PC-3 (cell line): ENCODE results near the gene CMTM4. TPM values are rescaled to one million over a fixed set of nuclear protein-coding genes. Genes with fewer than 3 reads are reported as not detected.

ENCODE experiments used
- ATAC-seq: fragments of 200-7000 bp; cut with Tn5 transposase; 2 replicates; pipeline ENCODE4 v1.9.1; 2020; ENCODE audit warnings: mild to moderate bottlenecking, moderate library complexity
- BruUV-seq: library from RNA; stranded (reverse); fragments of 400-500 nt; replicated peaks from 2 replicates; lab custom pipeline; 2021; lab: Mats Ljungman, UMichigan
- CTCF ChIA-PET: fragments of 300-600 bp; sonication (Branson Sonifier 250); formaldehyde crosslinking; loops from one replicate; lab custom pipeline; 2022; ENCODE audit warnings: antibody characterized with exemption; lab: Charles Lee
- POLR2A ChIA-PET: fragments of 300-600 bp; sonication (Branson Sonifier 250); formaldehyde crosslinking; loops from one replicate; lab custom pipeline; 2022; ENCODE audit warnings: antibody characterized with exemption; ENCODE audit not compliant: unreplicated experiment; lab: Charles Lee
- DNase-seq: peaks from one replicate; pipeline ENCODE4 v3.0.0-alpha.2; 2015
- H2AFZ ChIP-seq: fragments of 300-600 bp; sonication (generic); 2 replicates; pipeline ENCODE4 v1.6.0; 2016; ENCODE audit warnings: antibody characterized with exemption, low read length
- H3F3A ChIP-seq: fragments of 300-600 bp; sonication (generic); one replicate; pipeline ENCODE4 v1.6.0; 2017; ENCODE audit warnings: antibody characterized with exemption, low read length, control low read depth, mild to moderate bottlenecking; ENCODE audit not compliant: unreplicated experiment
- H3K27ac ChIP-seq: fragments of 300-600 bp; sonication (generic); 2 replicates; pipeline ENCODE4 v1.5.1; 2016; ENCODE audit warnings: mild to moderate bottlenecking, low read length
- H3K27me3 ChIP-seq: fragments of 300-600 bp; sonication (generic); 2 replicates; pipeline ENCODE4 v1.6.1; 2016; ENCODE audit warnings: low read length, mixed read lengths
- H3K36me3 ChIP-seq: fragments of 300-600 bp; sonication (generic); 2 replicates; pipeline ENCODE4 v1.6.1; 2016; ENCODE audit warnings: low read depth, mixed run types, low read length, mixed read lengths
- H3K4me1 ChIP-seq: fragments of 300-600 bp; sonication (generic); 2 replicates; pipeline ENCODE4 v1.5.1; 2016; ENCODE audit warnings: low read length; ENCODE audit not compliant: insufficient read depth
- H3K4me2 ChIP-seq: fragments of 300-600 bp; sonication (generic); 2 replicates; pipeline ENCODE4 v1.6.0; 2016; ENCODE audit warnings: low read length
- H3K4me3 ChIP-seq: fragments of 300-600 bp; sonication (generic); 2 replicates; pipeline ENCODE4 v1.5.1; 2016; ENCODE audit warnings: mild to moderate bottlenecking, low read length, mixed read lengths
- H3K79me2 ChIP-seq: fragments of 300-600 bp; sonication (generic); 2 replicates; pipeline ENCODE4 v1.6.1; 2017; ENCODE audit warnings: low read length, mixed read lengths
- H3K9ac ChIP-seq: fragments of 300-600 bp; sonication (generic); 2 replicates; pipeline ENCODE4 v1.6.0; 2016; ENCODE audit warnings: mild to moderate bottlenecking, low read length
- H3K9me2 ChIP-seq: fragments of 300-600 bp; sonication (generic); replicated peaks from 2 replicates; pipeline ENCODE4 v1.6.1; 2016; ENCODE audit warnings: mixed run types, low read length, mixed read lengths
- H3K9me3 ChIP-seq: fragments of 300-600 bp; sonication (generic); 2 replicates; pipeline ENCODE4 v1.6.1; 2016; ENCODE audit warnings: low read length, mixed read lengths
- H4K20me1 ChIP-seq: fragments of 300-600 bp; sonication (generic); 2 replicates; pipeline ENCODE4 v1.6.1; 2016; ENCODE audit warnings: low read length, mixed read lengths
- CTCF ChIP-seq: fragments of 300-600 bp; sonication (generic); conservative IDR thresholded peaks from 2 replicates; pipeline ENCODE4 v1.5.1; 2017; ENCODE audit warnings: antibody characterized with exemption, low read depth, mild to moderate bottlenecking, low read length
- EZH2 ChIP-seq: fragments of 300-600 bp; sonication (generic); IDR thresholded peaks from one replicate; pipeline ENCODE4 v1.6.1; 2017; ENCODE audit warnings: antibody characterized with exemption, mild to moderate bottlenecking, low read length; ENCODE audit not compliant: unreplicated experiment
- EZH2phosphoT487 ChIP-seq: fragments of 300-600 bp; sonication (generic); IDR thresholded peaks from 2 replicates; pipeline ENCODE4 v1.6.1; 2018; ENCODE audit warnings: mild to moderate bottlenecking, antibody characterized with exemption, low read length, borderline replicate concordance
- intact Hi-C: fragments of 100-400 bp; cut with micrococcal nuclease; formaldehyde crosslinking; loops from 2 replicates; pipeline ENCODE4 v1.9.0; 2023
- total RNA-seq: library from RNA; depleted of rRNA; stranded (reverse); fragments of >200 nt; gene quantifications from 2 replicates; pipeline ENCODE4 v1.2.3, GENCODE V29; 2014

The CMTM4 gene
- total RNA-seq, 1 experiment from 2014 or later = 16.9 TPM

DNA sequence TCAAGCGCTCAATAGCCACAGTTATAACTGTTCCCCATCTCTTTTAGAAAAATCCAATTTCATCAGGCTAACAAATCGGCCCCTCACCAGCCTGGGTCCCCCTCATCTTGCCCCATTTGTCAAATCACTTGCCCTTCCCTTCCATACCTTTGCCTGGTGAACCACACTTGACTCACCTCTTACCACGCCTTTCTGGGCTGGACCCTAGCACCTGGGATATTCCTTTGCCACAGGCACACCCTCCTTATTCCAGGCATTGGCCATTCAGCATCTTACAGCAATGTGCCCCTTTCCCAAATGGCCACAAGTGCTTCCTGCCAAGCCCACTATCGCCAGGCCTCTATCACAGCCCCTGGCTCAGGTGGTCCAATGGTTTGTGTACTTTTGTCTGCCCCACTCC lies 14.9 kb downstream of the CMTM4 start:
- intact Hi-C loops = no loop called here
- ChIA-PET CTCF (no interaction called here), POLR2A (no interaction called here)

DNA sequence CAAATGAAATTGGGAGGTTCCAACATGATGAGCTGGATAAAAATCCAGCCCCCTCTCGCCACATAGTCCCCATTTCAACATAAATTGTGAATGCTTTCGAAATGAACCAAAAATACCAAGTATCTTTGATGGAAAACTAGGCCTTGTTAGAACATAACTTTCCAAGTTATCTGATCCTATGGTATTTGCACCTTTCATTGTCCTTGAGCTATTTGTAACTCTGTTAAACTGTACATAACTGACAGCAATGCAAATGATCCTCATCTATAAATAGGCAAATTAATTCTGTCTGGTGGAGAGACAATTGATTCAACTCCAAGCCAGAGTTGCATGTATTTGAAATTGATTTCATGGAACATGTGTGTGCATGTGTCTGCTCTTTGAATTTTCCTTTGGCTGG lies 18.2 kb downstream of the CMTM4 start:
- H3K27ac ChIP-seq = no peak overlapping the region
- no peak overlapping the region for H3K9ac ChIP-seq
- no peaks in the 10 kb centered on the region for H3K9me3 ChIP-seq
- H4K20me1 ChIP-seq = no peaks in the 10 kb centered on the region
- H3K4me1 ChIP-seq = peaks cover 11% of the 10 kb centered on the region
- no peak for DNase-seq
- intact Hi-C loops = no loop called here
- no peak overlapping the region for H3K4me3 ChIP-seq
- H3K36me3 ChIP-seq = no peaks in the 10 kb centered on the region
- H3K27me3 ChIP-seq = no peaks in the 10 kb centered on the region
- ChIA-PET POLR2A (no interaction called here), CTCF (no interaction called here)
- 0 out of 2 replicates have a peak, but pooled peaks cover 24% of the 10 kb centered on the region for H3K79me2 ChIP-seq
- no TSS peak for BruUV-seq
- no peaks in the 10 kb centered on the region for H3F3A ChIP-seq
- H3K9me2 ChIP-seq = no peaks in the 10 kb centered on the region
- ATAC-seq = no peak
- no peak for TF ChIP-seq CTCF
- no peak for TF ChIP-seq EZH2phosphoT487
- TF ChIP-seq EZH2 = no peak
- H3K4me2 ChIP-seq = no peak overlapping the region
- H2AFZ ChIP-seq = no peak overlapping the region

More for the DNA sequence above, 14.9 kb downstream of the CMTM4 start:
- Histone ChIP-seq H2AFZ (no peak overlapping the region), H3K4me2 (no peak overlapping the region), H3K4me1 (peaks cover 11% of the 10 kb centered on the region), H3K79me2 (peaks cover 18% of the 10 kb centered on the region; the same call in 1 of the 2 replicates), H3K9ac (no peak overlapping the region), H3K9me2 (no peaks in the 10 kb centered on the region), H4K20me1 (no peaks in the 10 kb centered on the region), H3K27ac (no peak overlapping the region), H3K4me3 (no peak overlapping the region), H3K27me3 (no peaks in the 10 kb centered on the region), H3F3A (no peaks in the 10 kb centered on the region), H3K9me3 (no peaks in the 10 kb centered on the region), H3K36me3 (no peaks in the 10 kb centered on the region)
- DNase-seq (peak; percentile 57), ATAC-seq (peak; percentile 65; the same call in 1 of the 2 replicates)
- BruUV-seq = no TSS peak
- TF ChIP-seq EZH2 = no peak
- TF ChIP-seq CTCF = no peak
- TF ChIP-seq EZH2phosphoT487 = no peak

- Histone ChIP-seq H3K4me2 (no peak overlapping the region), H3K79me2 (0 out of 2 replicates have a peak, but pooled peaks cover 24% of the 10 kb centered on the region), H3K9me3 (no peaks in the 10 kb centered on the region), H4K20me1 (no peaks in the 10 kb centered on the region), H2AFZ (no peak overlapping the region), H3K4me3 (no peak overlapping the region), H3K9ac (no peak overlapping the region), H3F3A (no peaks in the 10 kb centered on the region), H3K27ac (no peak overlapping the region), H3K4me1 (peaks cover 11% of the 10 kb centered on the region), H3K9me2 (no peaks in the 10 kb centered on the region), H3K36me3 (no peaks in the 10 kb centered on the region), H3K27me3 (no peaks in the 10 kb centered on the region)
- POLR2A ChIA-PET = no interaction called here
- no peak for ATAC-seq
- TF ChIP-seq CTCF (no peak), EZH2 (no peak), EZH2phosphoT487 (no peak)
- BruUV-seq = no TSS peak
- DNase-seq = no peak
- CTCF ChIA-PET = no interaction called here
- intact Hi-C loops = no loop called here
Observed at GRCh38 chr16:66677836-66678235, 18.7 kb downstream of the CMTM4 start.
